Erythroblast (primary cell): ENCODE data around the gene GSTM2.

Experiments used
- GATA1 ChIP-seq: IDR thresholded peaks from 2 replicates; pipeline ENCODE4 v1.6.1; 2011; ENCODE audit warnings: low read depth, mild to moderate bottlenecking, control low read depth, low read length, moderate library complexity
- POLR2A ChIP-seq: IDR thresholded peaks from 2 replicates; pipeline ENCODE4 v1.6.1; 2011; ENCODE audit warnings: mild to moderate bottlenecking, low read length

DNA sequence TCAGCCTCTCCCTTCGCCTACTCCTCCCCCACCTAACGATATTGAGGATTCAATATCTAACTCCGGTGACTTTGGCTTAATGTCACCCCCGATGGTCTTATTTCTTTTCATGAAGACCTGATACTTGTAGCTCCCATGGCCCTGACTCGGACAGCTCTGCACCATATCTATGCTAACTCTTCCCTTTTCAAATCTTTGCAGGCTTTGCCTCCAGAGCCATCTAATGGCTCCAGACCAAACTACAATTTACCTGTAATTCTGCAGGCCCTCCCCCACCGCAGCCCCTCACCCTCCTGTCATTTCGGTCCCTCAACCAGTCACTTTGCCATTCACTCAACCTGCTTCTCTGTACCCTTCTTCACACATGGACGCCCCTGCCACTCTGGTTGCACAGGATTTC lies 36.3 kb downstream of the GSTM2 start:
- no peak for TF ChIP-seq POLR2A
- no peak for TF ChIP-seq GATA1
